K562 (cell line): ENCODE data around the gene PLEKHG5.

Experiments
- CBX3 ChIP-seq, 2 experiments: IDR thresholded peaks; 1 replicate in 1 of 2; 2 replicates in 1 of 2; pipeline ENCODE4 v1.6.1; 2012; ENCODE audit warnings: inconsistent platforms in 2 of 2, low read length in 2 of 2, borderline replicate concordance in 1 of 2, control low read depth in 1 of 2
- EZH2 ChIP-seq: IDR thresholded peaks from 2 replicates; pipeline ENCODE4 v1.6.1; 2012; ENCODE audit warnings: low read depth, mild to moderate bottlenecking, inconsistent platforms, low read length, borderline replicate concordance
- ZNF766 ChIP-seq: fragments of 200-800 bp; sonication (Bioruptor generic); conservative IDR thresholded peaks from 2 replicates; pipeline ENCODE4 v1.6.1; 2016; ENCODE audit warnings: missing genetic modification characterization, missing compliant biosample characterization
- TF ChIP-seq, protein P1 (sequence below): sonication (generic); formaldehyde crosslinking; IDR thresholded peaks from 2 replicates; pipeline ENCODE4 v1.8.0; 2023; ENCODE audit warnings: mild to moderate bottlenecking, missing genetic modification reagents

DNA sequence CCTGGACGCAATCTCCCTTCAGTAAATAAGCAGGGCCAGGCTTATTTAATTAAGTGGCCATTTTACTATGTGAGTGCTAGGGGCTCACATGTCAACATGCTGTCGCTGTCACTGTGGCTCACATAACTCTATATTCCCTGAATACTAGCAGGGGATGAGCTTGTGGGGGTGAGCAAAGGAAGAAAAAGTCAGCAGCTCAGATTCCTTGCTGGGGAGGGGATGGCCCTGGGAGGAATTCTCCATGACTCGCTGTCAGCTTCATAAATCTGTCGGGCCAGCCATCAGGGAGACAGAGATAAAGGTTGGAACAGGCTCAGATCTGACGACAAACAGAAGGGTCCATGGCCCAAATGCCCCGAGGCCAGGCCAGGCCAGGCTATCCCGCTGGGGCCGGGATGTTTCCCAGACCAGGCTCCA lies 26.0 kb upstream of the PLEKHG5 start:
- TF ChIP-seq, protein P1, sequence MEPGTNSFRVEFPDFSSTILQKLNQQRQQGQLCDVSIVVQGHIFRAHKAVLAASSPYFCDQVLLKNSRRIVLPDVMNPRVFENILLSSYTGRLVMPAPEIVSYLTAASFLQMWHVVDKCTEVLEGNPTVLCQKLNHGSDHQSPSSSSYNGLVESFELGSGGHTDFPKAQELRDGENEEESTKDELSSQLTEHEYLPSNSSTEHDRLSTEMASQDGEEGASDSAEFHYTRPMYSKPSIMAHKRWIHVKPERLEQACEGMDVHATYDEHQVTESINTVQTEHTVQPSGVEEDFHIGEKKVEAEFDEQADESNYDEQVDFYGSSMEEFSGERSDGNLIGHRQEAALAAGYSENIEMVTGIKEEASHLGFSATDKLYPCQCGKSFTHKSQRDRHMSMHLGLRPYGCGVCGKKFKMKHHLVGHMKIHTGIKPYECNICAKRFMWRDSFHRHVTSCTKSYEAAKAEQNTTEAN (CRISPR knock-in tag) = no peak
- TF ChIP-seq EZH2 = no peak
- TF ChIP-seq ZNF766 = no peak
- no peak for TF ChIP-seq CBX3 (IDR thresholded peaks at IDR 0.05; ENCODE audit: borderline replicate concordance in 1 of 2, low read length in 2 of 2)
